ENCODE measurements around the gene MYG1.

- TF ChIP-seq CTCF (IDR thresholded peaks at IDR 0.05) (no peak), POLR2A (IDR thresholded peaks at IDR 0.05) (no peak), EP300 (IDR thresholded peaks at IDR 0.05) (no peak)
These were observed 44.5 kb downstream of the MYG1 start for GRCh38 chr12:53343969-53344368.

All from ovary (tissue), 3 donors.